CD4-positive, alpha-beta T cell treated with Interleukin-1 beta for 1 hour (primary cell): Measurements from ENCODE around the gene MYOCOS.
"Not testable (repeated sequence)": the region's sequence is repeated elsewhere in the genome, so short reads cannot be mapped to it uniquely, and the experiment has no call there.

Experiments
- DNase-seq, 2 donors: peaks; one replicate each; pipeline ENCODE4 v3.0.0-alpha.2; 2020 to 2022

The MYOCOS gene, protein sequence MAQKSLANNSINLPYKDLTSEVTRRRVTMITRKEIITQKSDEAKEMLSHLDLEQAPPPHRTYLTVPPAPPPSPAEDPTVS

DNA sequence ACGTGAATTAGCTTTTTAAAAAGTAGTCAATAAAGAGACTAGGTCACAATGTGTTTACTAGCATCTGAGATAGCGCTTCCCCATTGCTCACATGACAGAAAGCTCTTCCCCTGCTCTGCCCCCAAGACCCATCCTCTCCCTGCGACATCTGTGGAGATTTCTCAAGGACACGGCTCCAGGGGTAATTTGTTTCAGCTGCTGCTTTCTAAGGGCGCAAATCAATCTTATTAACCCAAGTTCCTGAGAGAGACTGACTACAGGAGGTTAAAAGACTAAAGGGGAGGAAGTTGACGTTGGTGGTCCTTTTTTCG lies at the start of gene MYOCOS:
Gene MYOCOS (plus strand): TSS at position 92 of the 311 bp plus-strand sequence. CDS start 1,641 bp downstream, outside the sequence.
- no peak for DNase-seq

DNA sequence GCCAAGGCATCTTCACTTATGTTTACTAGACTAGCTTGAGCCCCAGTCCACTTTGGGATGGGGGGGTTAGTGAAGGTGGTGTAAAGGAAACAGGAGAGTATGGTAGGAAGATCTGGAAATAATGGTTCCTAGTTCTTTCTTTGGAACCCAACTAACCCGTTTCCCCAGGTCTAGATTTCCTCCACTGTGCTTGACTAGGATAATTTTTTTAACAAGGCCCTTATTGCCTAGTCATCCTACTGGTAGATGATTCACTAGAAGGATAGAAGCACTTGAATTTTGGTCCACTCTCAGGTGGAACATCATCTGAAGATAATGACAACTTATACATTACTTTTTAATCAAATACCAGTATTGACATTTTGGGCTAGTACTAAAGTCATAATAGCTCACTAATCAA lies 45.9 kb upstream of the MYOCOS start:
- DNase-seq, result no peak

DNA sequence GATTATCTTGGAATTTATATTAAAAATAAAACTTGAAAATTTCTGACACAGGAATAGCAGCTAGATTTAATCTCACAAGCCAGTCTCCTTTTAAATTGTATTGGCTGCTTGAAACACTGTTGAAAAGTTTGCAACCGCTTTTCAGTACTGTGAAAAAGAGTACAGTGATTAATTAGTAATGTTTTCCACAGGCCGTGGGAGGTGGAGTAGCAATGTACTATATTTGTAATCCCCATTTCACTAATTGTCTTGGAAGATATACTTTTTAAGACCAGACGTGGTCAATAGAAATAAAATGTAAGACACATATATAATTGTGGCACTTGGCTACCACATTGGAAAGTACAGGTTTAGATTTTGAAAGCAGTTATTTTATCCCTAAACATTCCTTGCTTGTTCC lies 40.8 kb upstream of the MYOCOS start:
- DNase-seq, result no peak

DNA sequence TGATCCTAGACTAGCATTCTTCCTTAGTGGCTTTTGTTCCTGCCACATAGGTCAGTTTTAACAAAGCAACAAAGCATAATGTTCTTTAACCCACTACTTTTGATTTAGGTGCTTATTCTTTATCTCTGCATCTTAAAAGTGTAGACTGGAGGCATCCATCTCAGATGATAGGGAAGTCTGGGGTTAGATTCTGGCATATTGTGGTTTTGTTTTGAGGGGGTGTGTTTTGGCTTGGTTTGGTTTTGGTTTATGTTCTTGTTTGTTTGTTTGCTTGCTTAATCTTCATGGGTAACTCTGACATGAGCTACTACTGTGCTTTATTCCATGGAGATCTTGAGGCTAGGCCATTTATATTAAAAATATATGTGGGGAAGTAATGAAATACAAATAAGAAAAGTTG lies 40.3 kb upstream of the MYOCOS start:
- DNase-seq, result no peak

DNA sequence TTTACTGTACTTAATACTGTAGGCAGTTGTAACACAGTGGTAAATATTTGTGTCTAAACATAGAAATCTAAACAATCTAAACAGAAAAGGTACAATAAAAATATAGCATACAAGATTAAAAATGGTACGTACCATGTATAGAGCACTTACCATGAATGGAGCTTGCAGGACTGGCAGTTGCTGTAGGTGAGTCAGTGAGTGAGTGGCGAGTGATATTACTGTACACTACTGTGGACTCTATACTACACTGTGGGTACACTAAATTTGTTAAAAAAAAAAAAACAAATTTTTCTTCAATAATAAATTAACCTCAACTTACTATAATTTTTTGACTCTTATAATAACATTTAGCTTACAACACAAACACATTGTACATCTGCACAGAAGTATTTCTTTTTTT lies 39.5 kb upstream of the MYOCOS start:
- DNase-seq, result no peak

DNA sequence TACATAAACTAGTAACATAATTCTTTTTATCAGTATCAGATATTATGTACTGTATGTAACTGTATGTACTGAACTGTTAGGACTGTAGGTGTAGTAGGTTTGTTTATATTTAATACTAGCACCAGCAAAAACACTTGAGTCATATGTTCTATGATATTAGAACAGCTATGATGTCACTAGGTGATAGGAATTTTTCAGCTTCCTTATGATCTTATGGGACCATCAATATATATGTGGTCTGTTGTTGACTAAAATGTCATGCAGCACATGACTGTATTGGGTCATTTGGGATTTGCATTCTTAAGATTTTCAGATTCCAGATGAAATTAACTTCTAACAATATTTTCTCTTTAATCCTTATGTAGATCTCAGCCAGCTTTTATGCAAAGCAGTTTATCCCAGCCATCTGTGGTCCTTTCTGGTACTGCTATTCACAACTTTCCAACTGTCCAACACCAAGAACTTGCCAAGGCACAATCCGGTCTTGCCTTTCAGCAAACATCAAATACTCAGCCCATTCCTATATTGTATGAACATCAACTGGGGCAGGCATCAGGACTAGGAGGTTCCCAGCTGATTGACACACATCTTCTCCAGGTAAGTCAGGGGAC lies 38.3 kb upstream of the MYOCOS start:
- no peak for DNase-seq

DNA sequence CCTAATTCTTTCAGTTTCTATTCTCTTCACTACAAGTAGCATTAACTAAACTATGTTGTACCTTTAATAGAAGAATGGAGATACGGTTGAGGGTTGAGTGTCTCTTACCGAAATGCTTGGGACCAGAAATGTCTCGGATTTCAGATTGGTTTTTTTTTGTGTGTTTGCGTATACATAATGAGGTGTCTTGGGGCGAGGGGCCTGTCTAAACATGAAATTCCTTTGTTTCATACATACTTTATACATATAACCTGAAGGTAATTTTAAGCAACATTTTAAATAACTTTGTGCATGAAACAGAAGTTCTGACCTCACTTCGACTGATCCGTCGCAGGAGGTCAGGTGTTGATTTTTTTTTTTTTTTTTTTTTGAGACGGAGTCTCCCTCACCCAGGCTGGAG lies 36.3 kb upstream of the MYOCOS start:
- DNase-seq, result no peak

DNA sequence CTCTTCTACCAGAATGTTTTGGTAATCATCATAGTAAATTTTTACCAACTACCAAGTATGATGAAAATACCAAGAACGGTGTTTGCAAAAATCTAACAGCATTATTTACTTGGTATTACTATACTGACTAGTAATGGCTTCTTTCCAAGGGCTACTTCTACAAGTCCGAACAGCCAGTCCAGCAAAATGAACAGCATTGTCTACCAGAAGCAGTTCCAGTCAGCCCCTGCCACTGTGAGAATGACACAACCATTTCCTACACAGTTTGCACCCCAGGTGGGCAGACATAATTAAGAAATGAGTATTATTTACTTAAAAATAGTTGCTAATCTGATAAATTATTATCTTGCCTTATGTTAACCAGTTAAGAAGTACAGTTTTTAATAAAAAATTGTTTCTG lies 33.8 kb upstream of the MYOCOS start:
- DNase-seq, result no peak

DNA sequence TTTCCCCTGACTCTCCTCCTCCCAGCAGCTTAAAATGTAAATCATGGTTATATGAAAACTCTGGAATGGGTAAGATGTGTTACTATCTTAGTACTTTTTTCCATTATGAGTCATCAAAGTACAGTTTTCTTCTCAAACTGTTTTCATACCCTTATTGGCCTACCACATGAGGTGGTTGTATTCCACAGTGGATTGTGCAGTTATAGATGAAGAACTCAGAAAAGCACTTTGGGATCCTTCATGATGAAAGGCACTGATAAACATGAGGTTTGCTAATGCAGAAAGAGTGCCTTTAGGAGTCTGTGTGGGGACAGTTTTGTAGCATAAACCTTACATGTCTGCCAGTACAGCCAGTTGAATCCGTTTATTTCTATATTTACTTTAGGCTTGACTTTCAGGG lies 32.0 kb upstream of the MYOCOS start:
- DNase-seq, result no peak

DNA sequence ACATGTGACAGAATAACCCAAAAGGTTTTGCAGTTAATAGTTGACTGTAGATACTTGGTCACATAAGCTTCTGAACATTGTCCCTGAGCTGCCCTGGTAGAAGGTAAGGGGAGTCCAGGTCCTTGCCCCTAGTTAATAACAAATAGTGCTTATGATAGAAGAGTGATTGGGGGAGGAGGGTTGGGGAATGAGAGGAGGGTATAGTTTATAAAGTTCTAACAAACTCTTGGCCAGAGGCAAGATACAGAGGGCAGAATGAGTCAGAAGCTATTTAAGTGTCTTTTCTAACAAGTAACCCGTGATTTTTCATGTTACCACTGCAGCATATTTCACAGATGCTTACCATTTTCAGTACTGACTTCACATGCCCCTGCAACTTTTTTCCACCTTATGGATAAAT lies 26.7 kb upstream of the MYOCOS start:
- no peak for DNase-seq

DNA sequence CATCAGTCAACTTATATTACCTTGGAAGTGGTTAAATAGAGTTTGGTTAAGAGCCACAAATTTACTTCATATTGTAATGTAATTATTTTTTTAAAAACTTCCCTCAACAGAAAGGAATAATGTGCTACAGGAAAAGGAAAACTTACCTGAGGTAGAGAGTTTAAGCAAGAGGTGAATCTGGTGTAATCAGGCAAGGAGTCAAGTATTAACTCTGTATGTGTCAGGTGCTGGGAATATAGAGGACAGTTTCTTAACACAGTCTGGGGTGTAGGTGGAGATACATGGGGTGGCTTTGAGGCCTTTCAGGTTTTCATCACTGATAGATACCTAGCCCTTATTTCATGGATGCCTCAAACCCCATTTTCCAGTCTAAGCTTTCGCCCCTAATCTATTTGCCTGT lies 25.9 kb upstream of the MYOCOS start:
- no peak for DNase-seq

DNA sequence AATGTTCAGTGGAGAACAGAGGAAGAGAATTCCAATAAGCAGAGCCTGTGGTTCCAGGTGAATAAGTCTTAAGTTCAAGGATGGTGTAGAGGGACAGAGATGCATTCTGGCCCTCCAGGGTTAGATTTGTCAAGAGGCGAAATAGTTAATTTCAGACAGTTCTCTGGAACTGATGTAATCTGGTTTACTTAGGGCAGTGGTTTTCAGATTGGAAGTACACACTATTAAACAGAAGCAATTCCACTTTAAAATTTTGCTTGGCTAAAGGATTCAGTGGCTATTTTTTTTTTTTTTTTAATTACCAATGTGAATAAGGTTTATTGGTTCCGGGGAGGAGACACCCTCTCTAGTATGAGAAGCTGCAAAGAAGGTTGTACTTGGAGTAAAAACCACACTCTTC lies 25.3 kb upstream of the MYOCOS start:
- no peak for DNase-seq

DNA sequence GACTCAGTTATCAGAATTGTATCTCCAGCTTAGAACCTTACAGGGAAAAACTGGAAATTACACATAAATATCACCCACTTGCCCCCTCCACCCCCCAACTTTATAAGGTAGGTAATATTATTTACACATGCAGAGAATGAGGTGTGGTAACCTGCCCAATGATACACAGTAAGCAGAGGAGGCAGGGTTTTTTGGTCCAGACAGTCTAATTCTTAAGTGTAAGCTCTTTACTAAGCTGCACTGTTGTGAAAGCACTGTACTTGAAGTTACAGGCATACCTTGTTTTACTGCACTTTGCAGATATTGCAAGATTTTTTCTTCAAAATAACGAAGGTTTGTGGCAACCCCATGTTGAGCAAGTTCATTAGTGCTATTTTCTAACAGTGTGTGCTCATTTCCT lies 24.8 kb upstream of the MYOCOS start:
- no peak for DNase-seq

DNA sequence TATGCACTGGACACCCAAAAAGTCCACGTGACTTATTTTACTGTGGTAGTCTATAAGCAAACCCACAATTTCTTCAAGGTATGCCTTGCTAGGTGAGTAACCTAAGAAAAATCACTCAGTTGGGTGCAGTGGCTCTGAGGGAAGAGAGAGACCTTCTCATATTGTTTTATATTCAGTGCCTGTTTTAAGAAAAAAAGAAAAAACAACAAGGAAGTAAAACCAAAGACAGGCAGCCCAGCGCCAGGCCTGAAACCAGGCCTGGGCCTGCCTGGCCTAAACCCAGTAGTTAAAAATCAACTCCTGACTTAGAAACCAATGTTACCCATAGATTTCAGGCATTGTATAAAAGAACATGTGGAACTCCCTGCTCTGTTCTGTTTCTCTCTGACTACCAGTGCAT lies 21.7 kb upstream of the MYOCOS start:
- DNase-seq, result not testable (repeated sequence)

DNA sequence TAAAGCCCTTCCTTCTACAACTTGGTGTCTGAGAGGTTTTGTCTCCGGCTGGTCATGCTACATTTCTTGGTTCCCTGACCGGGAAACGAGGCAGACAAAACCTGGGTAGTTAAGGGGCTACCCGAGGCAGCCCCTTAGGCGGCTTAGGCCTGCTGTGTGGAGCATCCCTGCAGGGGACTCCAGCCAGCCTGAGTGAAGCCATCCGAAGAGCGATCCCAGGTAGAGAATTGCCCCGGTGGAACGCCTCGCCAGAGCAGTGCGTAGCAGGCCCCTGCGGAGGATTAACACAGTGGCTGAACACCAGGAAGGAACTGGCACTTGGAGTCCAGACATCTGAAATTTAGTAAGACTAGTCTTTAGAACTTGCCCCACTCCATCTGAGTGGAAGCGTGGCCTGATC lies 21.2 kb upstream of the MYOCOS start:
- DNase-seq, result no peak

DNA sequence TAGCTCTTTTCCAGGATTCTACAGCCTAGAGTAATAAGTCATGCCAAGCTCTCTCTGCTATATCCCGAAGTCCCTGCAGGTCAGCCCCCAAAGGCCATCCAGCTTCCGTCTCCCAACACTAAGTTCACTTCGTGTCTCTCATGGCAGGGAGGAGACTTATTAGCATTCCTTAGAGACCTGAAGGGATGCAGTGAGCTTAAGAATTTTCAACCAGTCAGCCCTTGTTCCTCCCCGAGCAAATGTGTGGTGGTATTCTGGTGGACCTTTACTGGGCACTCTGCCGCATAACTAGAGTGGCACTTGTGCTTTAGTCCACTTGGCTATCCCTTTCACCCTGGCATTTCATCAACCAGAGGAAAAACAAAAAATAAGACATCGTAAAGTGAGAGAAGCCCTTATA lies 19.0 kb upstream of the MYOCOS start:
- not testable (repeated sequence) for DNase-seq

DNA sequence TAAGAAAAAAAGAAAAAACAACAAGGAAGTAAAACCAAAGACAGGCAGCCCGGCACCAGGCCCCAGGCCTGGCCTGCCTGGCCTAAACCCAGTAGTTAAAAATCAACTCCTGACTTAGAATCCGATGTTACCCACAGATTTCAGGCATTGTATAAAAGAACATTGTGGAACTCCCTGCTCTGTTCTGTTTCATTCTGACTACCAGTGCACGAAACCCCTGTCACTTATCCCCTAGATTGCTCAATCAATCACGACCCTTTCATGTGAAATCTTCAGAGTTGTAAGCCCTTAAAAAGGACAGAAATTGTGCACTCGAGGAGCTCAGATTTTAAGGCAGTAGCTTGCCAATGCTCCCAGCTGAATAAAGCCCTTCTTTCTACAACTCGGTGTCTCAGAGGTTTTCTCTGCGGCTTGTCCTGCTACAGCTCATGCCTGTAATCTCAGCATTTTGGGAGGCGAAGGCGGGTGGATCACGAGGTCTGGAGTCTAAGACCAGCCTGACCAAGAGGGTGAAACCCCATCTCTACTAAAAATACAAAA lies 15.6 kb upstream of the MYOCOS start:
- DNase-seq, result no peak

DNA sequence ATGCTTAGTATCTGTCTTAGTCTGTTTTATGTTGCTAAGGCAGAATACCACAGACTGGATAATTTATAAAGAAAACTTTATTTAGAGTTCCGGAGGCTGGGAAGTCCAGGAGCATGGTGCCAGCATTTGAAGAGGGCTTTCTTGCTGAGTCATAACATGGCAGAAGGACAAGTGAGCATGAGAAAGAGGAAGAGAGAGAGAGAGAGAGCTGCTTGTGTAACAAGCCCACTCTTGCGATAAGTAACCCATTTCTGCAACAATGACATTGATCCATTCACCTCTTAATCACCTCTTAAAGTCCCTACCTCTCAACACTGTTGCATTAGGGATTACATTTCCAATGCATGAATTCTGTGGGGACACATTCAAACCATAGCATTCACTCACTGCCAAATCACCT lies 11.7 kb upstream of the MYOCOS start:
- no peak for DNase-seq

DNA sequence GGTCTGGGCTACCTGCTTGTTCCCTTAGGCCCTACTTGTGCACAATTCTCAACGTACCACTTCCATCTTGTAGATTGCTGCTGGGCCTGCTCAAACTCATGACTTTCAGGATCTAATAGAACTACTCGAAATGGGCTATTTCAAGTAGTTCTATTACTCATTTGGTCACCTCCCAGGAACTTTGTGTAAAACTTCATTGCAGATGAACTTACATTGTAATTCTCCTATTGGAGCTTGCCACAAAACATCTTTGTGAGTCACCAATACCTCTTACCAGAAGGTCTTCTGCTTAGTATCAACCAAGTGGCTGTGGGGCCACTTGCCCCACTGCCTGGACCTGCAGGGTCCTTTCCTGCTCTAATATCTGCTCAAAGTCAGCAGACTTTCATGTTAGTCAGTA lies 10.7 kb upstream of the MYOCOS start:
- no peak for DNase-seq

DNA sequence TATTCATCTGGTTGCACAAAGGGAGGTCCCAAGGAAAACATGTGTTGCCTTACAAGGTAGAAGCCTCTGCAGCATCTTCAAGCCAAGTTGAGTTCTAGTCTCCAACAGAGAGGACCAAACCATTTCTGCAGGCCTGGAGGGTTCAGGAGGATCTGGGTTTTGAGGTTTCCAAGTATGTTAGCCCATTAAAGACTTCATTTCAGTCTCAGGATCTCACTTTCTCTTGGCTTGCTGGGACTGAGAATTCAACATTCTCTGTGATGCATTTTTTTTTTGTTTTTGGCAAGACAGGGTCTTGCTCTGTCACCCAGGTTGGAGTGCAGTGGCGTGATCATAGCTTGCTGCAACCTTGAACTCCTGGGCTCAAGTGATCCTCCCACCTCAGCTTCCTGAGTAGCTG lies 8.8 kb upstream of the MYOCOS start:
- no peak for DNase-seq

DNA sequence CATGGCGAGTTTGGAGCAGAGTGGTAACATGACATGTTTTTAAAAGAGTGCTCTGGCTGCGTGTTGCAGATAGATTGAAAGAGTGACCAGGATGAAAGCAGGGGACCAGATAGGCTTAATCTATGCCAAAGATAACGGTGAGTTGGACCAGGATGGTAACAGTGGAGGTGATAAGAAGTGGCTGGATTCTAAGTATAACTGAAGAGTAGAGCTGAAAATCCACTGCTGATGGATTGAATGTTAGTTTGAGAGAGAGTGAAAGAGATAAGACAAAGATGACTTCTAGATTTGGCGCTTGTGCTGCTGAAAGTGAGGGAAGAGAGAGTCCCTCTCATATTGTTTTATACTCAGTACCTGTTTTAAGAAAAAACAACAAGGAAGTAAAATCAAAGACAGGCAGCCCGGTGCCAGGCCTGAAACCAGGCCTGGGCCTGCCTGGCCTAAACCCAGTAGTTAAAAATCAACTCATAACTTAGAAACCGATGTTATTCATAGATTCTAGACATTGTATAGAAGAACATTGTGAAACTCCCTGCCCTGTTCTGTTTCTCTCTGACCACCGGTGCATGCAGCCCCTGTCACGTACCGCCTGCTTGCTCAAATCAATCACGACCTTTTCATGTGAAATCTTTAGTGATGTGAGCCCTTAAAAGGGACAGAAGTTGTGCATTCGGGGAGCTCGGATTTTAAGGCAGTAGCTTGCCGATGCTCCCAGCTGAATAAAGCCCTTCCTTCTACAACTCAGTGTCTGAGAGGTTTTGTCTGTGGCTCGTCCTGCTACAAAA lies 6.7 kb upstream of the MYOCOS start:
- DNase-seq, result not testable (repeated sequence)

DNA sequence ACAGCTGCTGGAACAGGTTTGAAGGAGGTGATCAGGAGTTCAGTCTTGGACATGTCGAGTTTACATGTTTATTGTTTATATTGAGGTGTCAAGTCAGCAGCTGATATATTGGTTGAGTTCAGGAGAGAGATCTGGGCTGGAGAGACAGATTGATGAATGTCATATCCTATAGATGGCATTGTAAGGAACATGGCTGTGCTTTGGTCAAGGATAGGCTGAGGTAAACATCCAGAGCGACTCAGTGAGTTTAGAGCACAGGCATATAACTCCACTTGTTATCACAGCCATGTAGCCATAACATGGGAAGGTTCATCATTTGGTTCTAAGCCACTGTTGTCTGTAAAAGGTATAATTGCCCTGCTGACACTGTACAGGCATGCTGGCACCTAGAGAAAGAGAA lies 5.5 kb upstream of the MYOCOS start:
- no peak for DNase-seq

DNA sequence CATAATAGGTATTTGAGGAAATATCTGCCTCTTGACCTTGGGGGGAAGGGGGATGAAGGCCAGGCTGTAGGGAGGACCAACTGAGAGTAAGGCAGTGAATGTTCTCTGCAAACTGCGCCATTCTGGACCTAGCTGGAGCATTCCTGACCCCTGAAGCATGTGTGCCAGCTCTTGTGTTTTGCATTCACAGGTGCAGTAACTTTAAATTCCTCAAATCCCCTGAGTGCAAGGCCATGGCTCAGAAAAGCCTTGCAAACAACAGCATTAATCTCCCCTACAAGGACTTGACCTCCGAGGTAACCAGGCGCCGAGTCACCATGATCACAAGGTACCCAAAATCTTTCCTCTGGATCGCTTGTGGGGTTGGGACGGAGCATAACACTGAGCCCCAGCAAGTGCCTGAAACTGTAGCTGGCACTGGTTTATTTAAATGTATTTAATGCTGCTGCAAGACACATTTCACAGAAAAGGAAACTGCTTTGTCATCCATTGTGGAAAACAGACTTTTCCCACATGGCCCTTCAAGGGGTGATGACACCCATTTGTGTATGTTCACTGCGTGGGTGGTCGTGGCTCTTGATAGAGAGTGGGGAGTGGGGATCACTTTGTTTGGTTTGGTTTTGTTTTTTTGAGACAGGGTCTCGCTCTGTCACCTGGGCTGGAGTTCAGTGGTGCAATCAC lies 1.7 kb downstream of the MYOCOS start:
- DNase-seq, result no peak

DNA sequence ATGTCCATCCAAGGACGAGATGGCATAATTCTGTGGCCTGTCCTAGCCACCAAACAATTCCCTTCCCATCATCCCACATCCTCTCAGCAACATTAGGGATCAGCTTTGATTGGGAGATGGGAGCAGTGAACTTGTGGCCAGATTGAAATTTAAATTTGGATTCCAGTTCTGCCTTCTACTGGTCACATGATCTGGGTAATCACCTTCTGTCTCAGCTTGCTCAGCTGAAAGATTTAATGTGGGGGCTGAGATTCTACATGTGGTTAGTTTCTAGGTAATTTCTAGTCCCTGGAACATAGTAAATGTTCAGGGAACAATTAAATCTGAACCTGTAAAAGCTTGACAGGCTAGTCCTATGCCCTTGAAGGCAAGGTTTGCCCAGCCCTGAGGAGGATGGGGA lies 3.2 kb downstream of the MYOCOS start:
- DNase-seq, result no peak
